ENCODE results near the gene DIAPH2. TPM values are rescaled to one million over a fixed set of nuclear protein-coding genes. Genes with fewer than 3 reads are reported as not detected.

DIAPH2 gene
- total and polyA plus RNA-seq, 9 of the 15 experiments (the other 6 are each of a cell fraction or from before 2014, with no cell fraction given): 0.01 to 0.18 (median 0.07) TPM; not detected in 1

DNA sequence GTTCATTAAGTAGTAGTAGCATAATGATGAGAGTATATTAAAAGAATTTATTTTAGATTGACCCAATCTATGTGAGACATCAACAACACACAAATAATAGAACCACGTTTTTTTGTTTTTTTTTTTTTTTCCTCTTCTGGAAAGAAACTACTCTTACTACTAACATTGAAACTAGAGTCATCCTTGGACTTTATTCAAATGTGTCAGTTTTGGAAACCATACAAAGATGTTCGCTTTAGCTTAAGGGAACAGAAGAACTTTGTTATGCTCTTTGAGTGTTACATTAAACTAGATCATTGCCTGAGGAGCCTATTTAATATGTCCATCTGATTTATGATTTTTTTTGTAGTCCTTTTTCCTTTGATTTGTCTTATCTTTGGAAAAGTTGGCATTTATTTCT, 365.8 kb downstream of the DIAPH2 start (continued):
- TF ChIP-seq PHTF2 (CRISPR knock-in tag; IDR thresholded peaks at IDR 0.05) (no peak), ZNF263 (CRISPR knock-in tag; IDR thresholded peaks at IDR 0.05; ENCODE audit: borderline replicate concordance) (no peak), ZNF592 (IDR thresholded peaks at IDR 0.05) (no peak), ZNF584 (CRISPR knock-in tag; IDR thresholded peaks at IDR 0.05; ENCODE audit: low read depth) (no peak), EWSR1 (IDR thresholded peaks at IDR 0.05; ENCODE audit: borderline replicate concordance, low read depth, partially characterized antibody) (no peak), NELFE (IDR thresholded peaks at IDR 0.05; ENCODE audit: insufficient read depth, insufficient read length) (no peak), CUX1 (CRISPR knock-in tag; IDR thresholded peaks at IDR 0.05) (no peak), MNT (conservative IDR thresholded peaks at IDR 0.05) (no peak), BRD9 (IDR thresholded peaks at IDR 0.05; ENCODE audit: low read depth, partially characterized antibody) (no peak)
- TF ChIP-seq, protein P1, sequence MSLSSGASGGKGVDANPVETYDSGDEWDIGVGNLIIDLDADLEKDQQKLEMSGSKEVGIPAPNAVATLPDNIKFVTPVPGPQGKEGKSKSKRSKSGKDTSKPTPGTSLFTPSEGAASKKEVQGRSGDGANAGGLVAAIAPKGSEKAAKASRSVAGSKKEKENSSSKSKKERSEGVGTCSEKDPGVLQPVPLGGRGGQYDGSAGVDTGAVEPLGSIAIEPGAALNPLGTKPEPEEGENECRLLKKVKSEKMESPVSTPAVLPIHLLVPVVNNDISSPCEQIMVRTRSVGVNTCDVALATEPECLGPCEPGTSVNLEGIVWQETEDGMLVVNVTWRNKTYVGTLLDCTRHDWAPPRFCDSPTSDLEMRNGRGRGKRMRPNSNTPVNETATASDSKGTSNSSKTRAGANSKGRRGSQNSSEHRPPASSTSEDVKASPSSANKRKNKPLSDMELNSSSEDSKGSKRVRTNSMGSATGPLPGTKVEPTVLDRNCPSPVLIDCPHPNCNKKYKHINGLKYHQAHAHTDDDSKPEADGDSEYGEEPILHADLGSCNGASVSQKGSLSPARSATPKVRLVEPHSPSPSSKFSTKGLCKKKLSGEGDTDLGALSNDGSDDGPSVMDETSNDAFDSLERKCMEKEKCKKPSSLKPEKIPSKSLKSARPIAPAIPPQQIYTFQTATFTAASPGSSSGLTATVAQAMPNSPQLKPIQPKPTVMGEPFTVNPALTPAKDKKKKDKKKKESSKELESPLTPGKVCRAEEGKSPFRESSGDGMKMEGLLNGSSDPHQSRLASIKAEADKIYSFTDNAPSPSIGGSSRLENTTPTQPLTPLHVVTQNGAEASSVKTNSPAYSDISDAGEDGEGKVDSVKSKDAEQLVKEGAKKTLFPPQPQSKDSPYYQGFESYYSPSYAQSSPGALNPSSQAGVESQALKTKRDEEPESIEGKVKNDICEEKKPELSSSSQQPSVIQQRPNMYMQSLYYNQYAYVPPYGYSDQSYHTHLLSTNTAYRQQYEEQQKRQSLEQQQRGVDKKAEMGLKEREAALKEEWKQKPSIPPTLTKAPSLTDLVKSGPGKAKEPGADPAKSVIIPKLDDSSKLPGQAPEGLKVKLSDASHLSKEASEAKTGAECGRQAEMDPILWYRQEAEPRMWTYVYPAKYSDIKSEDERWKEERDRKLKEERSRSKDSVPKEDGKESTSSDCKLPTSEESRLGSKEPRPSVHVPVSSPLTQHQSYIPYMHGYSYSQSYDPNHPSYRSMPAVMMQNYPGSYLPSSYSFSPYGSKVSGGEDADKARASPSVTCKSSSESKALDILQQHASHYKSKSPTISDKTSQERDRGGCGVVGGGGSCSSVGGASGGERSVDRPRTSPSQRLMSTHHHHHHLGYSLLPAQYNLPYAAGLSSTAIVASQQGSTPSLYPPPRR (CRISPR knock-in tag; IDR thresholded peaks at IDR 0.05; ENCODE audit: borderline replicate concordance): no peak
